Peyer's patch (tissue), 4 donors: ENCODE measurements around the gene ANK2. TPM values are rescaled to one million over a fixed set of nuclear protein-coding genes. Genes with fewer than 3 reads are reported as not detected.
A peak's percentile ranks its signal among the peaks of the same experiment; 100 is the strongest.

ENCODE experiments used
- DNase-seq, 3 donors: peaks; one replicate each; pipeline ENCODE4 v3.0.0-alpha.2; 2017 to 2019
- H3K27ac ChIP-seq, 4 donors: fragments of 200-600 bp; sonication (generic); one replicate each; pipeline ENCODE4 v1.5.1; 2016 to 2019
- H3K27me3 ChIP-seq, 2 donors: fragments of 200-600 bp; sonication (generic); one replicate each; pipeline ENCODE4 v1.5.1; 2019
- H3K36me3 ChIP-seq, 3 donors: fragments of 200-600 bp; sonication (generic); one replicate each; pipeline ENCODE4 v1.5.1; 2016 to 2019
- H3K4me1 ChIP-seq, 4 donors: fragments of 200-600 bp; sonication (generic); one replicate each; pipeline ENCODE4 v1.5.1; 2016 to 2019
- H3K4me3 ChIP-seq, 4 donors: fragments of 200-600 bp; sonication (generic); 1 replicate in 3 of 4; 2 replicates in 1 of 4; pipeline ENCODE4 v1.5.1; 2016 to 2019; ENCODE audit warnings: mild to moderate bottlenecking in 1 of 4
- H3K9me3 ChIP-seq, 4 donors: fragments of 200-600 bp; sonication (generic); one replicate each; pipeline ENCODE4 v1.5.1; 2016 to 2019; ENCODE audit warnings: mild to moderate bottlenecking in 1 of 4
- POLR2A ChIP-seq, 2 donors: fragments of 450-650 bp; IDR thresholded peaks; one replicate each; pipeline ENCODE4 v1.5.1; 2017; ENCODE audit warnings: antibody characterized with exemption in 2 of 2, mild to moderate bottlenecking in 2 of 2, moderate library complexity in 2 of 2
- total RNA-seq, 4 donors: library from RNA; depleted of rRNA; stranded (reverse); fragments of >200 nt; gene quantifications; one replicate each; pipeline ENCODE4 v1.1.0, GENCODE V29; 2016
- TF ChIP-seq, protein P1 (sequence below), 6 experiments: fragments of 450-650 bp in 4 of 6; fragments of 200-600 bp in 2 of 6; sonication (generic) in 1 of 6; IDR thresholded peaks; one replicate each; pipeline ENCODE4 v1.5.1; 2017 to 2019; ENCODE audit warnings: antibody characterized with exemption in 6 of 6, mild to moderate bottlenecking in 3 of 6, moderate library complexity in 1 of 6

ANK2 gene
- total RNA-seq, 4 donors from 2014 or later: 5.3 to 85.0 (median 21.1) TPM

DNA sequence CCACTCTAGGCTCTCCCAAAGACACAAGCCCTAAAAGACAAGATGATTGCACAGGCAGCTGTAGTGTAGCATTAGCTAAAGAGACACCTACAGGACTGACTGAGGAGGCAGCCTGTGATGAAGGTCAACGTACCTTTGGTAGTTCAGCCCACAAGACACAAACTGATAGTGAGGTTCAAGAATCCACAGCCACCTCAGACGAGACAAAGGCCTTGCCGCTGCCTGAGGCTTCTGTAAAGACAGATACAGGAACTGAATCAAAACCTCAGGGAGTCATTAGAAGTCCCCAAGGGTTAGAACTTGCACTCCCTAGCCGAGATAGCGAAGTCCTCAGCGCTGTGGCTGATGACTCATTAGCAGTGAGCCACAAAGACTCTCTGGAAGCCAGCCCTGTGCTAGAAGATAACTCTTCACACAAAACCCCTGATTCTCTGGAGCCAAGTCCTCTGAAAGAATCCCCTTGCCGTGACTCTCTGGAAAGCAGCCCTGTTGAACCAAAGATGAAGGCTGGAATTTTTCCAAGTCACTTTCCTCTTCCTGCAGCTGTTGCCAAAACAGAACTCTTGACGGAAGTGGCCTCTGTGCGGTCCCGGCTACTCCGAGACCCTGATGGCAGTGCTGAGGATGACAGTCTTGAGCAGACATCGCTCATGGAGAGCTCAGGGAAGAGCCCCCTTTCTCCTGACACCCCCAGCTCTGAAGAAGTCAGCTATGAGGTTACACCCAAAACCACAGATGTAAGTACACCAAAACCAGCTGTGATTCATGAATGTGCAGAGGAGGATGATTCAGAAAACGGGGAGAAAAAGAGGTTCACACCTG lies 306.3 kb downstream of the ANK2 start:
- Histone ChIP-seq H3K4me1 (no peaks in the 10 kb centered on the region), H3K27ac (peak overlapping the region in 1 of 4 donors; percentile 12), H3K27me3 (no peaks in the 10 kb centered on the region), H3K36me3 (no peaks in the 10 kb centered on the region), H3K4me3 (no peak overlapping the region), H3K9me3 (no peaks in the 10 kb centered on the region)
- no peak for TF ChIP-seq POLR2A (IDR thresholded peaks at IDR 0.05)
- TF ChIP-seq, protein P1, sequence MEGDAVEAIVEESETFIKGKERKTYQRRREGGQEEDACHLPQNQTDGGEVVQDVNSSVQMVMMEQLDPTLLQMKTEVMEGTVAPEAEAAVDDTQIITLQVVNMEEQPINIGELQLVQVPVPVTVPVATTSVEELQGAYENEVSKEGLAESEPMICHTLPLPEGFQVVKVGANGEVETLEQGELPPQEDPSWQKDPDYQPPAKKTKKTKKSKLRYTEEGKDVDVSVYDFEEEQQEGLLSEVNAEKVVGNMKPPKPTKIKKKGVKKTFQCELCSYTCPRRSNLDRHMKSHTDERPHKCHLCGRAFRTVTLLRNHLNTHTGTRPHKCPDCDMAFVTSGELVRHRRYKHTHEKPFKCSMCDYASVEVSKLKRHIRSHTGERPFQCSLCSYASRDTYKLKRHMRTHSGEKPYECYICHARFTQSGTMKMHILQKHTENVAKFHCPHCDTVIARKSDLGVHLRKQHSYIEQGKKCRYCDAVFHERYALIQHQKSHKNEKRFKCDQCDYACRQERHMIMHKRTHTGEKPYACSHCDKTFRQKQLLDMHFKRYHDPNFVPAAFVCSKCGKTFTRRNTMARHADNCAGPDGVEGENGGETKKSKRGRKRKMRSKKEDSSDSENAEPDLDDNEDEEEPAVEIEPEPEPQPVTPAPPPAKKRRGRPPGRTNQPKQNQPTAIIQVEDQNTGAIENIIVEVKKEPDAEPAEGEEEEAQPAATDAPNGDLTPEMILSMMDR (IDR thresholded peaks at IDR 0.05): no peak
- peak in 2 of 3 donors; percentile 16 to 63 for DNase-seq

DNA sequence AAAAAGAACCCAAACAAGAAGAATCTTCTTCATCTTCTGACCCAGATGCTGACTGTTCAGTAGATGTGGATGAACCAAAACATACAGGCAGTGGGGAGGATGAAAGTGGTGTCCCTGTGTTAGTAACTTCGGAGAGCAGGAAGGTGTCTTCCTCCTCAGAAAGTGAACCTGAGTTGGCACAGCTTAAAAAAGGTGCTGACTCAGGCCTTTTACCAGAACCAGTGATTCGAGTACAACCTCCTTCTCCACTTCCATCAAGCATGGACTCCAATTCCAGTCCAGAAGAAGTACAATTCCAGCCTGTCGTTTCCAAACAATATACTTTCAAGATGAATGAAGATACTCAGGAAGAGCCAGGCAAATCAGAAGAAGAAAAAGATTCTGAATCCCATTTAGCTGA lies 307.0 kb downstream of the ANK2 start:
- Histone ChIP-seq H3K27me3 (no peaks in the 10 kb centered on the region), H3K36me3 (no peaks in the 10 kb centered on the region), H3K4me3 (no peak overlapping the region), H3K4me1 (no peaks in the 10 kb centered on the region), H3K27ac (no peak overlapping the region), H3K9me3 (no peaks in the 10 kb centered on the region)
- TF ChIP-seq, protein P1 (IDR thresholded peaks at IDR 0.05): no peak
- no peak for TF ChIP-seq POLR2A (IDR thresholded peaks at IDR 0.05)
- no peak for DNase-seq

DNA sequence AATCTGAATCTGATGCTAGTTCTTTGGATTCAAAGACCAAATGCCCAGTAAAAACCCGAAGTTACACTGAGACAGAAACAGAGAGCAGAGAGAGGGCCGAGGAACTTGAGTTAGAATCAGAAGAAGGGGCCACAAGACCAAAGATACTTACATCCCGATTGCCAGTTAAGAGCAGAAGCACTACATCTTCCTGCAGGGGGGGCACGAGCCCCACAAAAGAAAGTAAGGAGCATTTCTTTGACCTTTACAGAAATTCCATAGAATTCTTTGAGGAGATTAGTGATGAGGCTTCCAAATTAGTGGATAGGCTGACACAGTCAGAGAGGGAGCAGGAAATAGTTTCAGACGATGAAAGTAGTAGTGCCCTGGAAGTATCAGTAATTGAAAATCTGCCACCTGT lies 309.3 kb downstream of the ANK2 start:
- Histone ChIP-seq H3K27me3 (no peaks in the 10 kb centered on the region), H3K36me3 (no peaks in the 10 kb centered on the region), H3K27ac (no peak overlapping the region), H3K4me1 (no peaks in the 10 kb centered on the region), H3K4me3 (no peak overlapping the region), H3K9me3 (no peaks in the 10 kb centered on the region)
- no peak for TF ChIP-seq POLR2A (IDR thresholded peaks at IDR 0.05)
- TF ChIP-seq, protein P1 (IDR thresholded peaks at IDR 0.05): no peak
- no peak for DNase-seq

DNA sequence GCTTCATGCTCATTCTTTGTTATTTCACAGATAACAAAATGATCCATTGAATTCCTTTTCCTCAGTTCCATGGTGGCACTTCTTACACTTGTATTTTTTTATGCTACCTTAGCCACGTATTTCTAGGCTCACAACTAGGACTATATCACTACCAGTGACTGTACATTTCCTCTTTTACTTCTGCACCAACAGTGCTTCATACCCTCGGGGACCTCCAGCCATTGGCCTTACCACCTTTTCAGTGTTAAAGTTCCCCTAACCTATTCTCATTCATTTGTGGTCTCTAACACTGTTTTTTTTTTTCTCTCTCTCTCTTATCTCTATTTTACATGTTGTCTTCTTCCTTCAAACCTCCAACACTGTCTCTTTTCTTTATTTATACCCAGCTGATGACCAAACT lies 315.9 kb downstream of the ANK2 start:
- no peaks in the 10 kb centered on the region for H3K4me1 ChIP-seq
- no peaks in the 10 kb centered on the region for H3K27me3 ChIP-seq
- no peak overlapping the region for H3K4me3 ChIP-seq
- TF ChIP-seq, protein P1 (IDR thresholded peaks at IDR 0.05): no peak
- no peak for TF ChIP-seq POLR2A (IDR thresholded peaks at IDR 0.05)
- no peak overlapping the region for H3K27ac ChIP-seq
- no peak for DNase-seq
- H3K36me3 ChIP-seq: no peaks in the 10 kb centered on the region
- H3K9me3 ChIP-seq: no peaks in the 10 kb centered on the region

DNA sequence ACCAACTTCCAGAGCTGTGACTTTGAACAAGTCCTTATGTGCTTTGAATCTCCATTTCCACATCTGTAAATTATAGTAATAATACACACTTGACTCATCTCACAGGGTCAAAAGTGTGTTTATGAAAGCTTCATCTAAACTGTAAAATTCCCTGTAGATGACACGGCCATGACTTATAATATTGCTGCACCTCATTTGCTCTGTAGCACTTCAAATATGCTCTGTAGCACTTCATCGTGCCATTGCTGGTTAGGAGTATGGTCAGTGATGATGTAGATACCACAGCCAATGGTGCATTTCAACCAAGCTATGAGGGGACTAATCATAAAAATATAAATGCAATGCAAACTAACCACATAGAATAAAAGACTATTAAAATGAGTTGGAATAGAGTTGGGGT lies 318.6 kb downstream of the ANK2 start:
- no peaks in the 10 kb centered on the region for H3K36me3 ChIP-seq
- H3K27ac ChIP-seq: no peak overlapping the region
- H3K9me3 ChIP-seq: no peaks in the 10 kb centered on the region
- H3K4me1 ChIP-seq: no peaks in the 10 kb centered on the region
- H3K27me3 ChIP-seq: no peaks in the 10 kb centered on the region
- no peak for TF ChIP-seq POLR2A (IDR thresholded peaks at IDR 0.05)
- TF ChIP-seq, protein P1 (IDR thresholded peaks at IDR 0.05): no peak
- DNase-seq: no peak
- H3K4me3 ChIP-seq: no peak overlapping the region
